ENCODE results near the gene MTMR12.
"Not testable (repeated sequence)": the region's sequence is repeated elsewhere in the genome, so short reads cannot be mapped to it uniquely, and the experiment has no call there.

GRCh38 chr5:32289986-32290385 is 22.8 kb downstream of the MTMR12 start:
- TF ChIP-seq MAX (IDR thresholded peaks at IDR 0.05); POLR2AphosphoS5 (IDR thresholded peaks at IDR 0.05; ENCODE audit: low read depth, low read length); POLR2A (IDR thresholded peaks at IDR 0.05; ENCODE audit: control extremely low read depth in 1 of 2, low read depth in 2 of 2, low read length in 2 of 2); CTCF (IDR thresholded peaks at IDR 0.05; ENCODE audit: control extremely low read depth in 1 of 3, insufficient read depth in 1 of 3, low read depth in 1 of 3, low read length in 3 of 3); TAF1 (IDR thresholded peaks at IDR 0.05; ENCODE audit: low read depth, low read length): not testable (repeated sequence)

All from H1 (cell line).